Measurements from ENCODE around the gene BPIFB4.
"Not testable (repeated sequence)": the region's sequence is repeated elsewhere in the genome, so short reads cannot be mapped to it uniquely, and the experiment has no call there.

Gene BPIFB4

DNA sequence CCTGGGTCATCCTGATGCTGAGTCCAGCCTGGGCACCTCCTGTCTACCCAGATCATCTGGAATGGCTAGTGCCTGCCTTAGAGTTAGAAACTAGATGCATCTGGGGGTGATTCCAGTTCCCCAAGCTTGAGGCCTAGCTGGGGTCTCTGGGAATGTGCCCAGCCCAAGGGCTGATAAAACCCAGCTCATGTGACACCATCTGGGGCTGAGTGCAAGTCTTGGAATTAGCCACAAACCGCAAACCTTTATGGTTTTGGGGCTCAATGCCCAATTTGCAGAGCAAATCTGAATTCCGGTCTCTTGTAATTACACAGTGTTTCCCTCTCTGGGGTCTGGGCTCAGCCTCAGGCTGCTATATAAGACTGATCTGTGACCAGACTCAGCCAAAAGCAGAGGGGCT lies at the start of gene BPIFB4:
BPIFB4 (plus strand) TSS at position 385 of the 400 bp plus-strand sequence. CDS start 1,884 bp downstream, outside the sequence.
- no peak within 1 kb of the TSS for H3K4me3 ChIP-seq (ENCODE audit: low read depth, low read length)

DNA sequence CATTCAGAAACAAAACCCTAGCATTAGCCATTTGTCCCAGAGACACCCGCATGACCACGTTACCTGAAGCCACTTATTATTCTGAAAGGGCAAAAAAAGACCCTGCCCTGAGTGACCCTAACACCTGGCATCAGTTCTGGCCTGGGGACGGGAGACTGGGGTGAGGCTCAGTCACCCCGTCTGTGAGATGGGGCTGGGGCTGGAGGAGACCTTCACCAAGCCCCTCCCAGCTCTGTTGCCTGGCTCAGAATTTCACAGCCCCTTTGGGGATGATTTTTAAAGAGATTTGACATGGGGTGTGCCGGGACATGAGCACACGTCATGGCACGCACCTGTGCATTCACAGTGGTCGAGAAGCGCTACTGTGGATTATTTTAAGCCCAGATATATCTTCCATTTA lies 49.4 kb upstream of the BPIFB4 start:
- no peak overlapping the region for H3K4me3 ChIP-seq (ENCODE audit: low read depth, low read length)

DNA sequence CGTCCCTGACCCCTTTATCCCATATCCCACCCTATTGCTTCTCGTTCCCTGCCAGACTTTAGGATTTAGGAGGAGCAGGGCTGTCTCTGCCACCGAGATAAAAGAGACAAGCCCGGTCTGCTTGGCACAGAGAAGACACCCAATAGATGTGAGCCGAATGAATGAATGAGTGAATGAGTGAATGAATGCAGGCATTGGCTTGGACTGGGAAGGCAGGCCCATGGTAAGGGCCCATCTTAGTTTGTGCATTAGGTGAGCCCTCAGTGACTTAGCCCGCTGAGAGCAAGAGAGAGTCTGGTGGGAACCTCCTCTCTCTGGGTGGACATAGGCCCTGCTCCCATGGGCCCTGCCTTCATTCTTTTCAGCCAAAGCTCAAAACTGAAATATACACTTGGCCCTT lies 48.9 kb upstream of the BPIFB4 start:
- H3K4me3 ChIP-seq (ENCODE audit: low read depth, low read length), result no peak overlapping the region

DNA sequence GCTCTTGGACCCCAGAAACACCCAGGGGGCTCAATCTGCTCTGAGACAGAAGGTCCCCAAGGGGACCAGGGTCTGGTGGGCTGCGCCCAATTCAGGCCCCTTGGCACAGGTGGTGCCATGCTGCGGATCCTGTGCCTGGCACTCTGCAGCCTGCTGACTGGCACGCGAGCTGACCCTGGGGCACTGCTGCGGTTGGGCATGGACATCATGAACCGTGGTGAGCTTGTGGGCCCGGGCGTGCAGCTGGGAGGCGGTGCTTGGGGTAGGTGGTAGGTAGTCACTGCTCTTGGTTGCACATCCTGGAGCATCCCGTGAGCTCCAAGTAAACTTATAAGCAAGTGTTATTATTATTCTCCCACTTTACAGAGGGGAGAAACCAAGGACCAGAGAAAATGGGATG lies 47.9 kb upstream of the BPIFB4 start, which contains the start of gene BPIFB6:
BPIFB6 (plus strand) TSS at position 118 of the 400 bp plus-strand sequence; CDS start at position 118, 0 bp downstream.
- H3K4me3 ChIP-seq (ENCODE audit: low read depth, low read length), result no peak within 1 kb of the TSS

DNA sequence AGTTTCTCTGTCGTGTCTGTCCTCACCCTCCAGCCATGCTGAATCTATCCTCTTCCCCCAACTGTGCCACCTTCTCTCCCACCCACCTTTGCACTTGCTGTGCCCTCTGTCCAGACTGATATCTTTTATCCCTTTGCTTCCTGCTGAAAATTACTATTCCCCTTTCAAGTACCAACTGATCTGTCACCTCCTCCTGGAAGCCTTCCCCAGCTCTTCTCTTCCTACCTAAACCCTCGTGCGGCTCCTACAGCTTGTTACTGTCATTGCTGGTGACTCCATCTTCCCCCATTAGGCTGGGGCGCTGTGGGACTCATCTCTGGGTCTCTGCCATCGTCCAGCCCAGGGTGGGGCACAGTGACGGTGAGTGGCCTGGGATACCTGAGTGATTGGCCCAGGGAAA lies 46.9 kb upstream of the BPIFB4 start:
- H3K4me3 ChIP-seq (ENCODE audit: low read depth, low read length), result no peak overlapping the region

DNA sequence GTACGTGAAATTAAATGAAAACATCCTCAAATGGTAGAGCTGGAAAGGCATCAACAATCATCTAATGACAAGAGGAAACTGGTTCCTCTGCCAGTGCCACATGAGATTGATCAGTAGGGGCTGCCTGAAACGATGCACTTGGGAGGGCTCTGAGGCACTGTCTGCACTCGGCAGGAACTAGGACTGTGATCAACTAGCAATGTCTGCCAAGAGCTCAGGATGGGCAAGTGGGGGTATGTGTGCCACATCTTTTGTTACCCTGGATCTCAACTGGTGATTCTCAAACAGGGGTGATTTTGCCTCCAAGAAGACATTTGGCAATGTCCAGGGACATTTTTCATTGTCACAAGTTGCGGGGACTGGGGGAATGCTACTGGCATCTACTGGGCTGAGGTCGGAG lies 46.1 kb upstream of the BPIFB4 start:
- no peak overlapping the region for H3K4me3 ChIP-seq (ENCODE audit: low read depth, low read length)

DNA sequence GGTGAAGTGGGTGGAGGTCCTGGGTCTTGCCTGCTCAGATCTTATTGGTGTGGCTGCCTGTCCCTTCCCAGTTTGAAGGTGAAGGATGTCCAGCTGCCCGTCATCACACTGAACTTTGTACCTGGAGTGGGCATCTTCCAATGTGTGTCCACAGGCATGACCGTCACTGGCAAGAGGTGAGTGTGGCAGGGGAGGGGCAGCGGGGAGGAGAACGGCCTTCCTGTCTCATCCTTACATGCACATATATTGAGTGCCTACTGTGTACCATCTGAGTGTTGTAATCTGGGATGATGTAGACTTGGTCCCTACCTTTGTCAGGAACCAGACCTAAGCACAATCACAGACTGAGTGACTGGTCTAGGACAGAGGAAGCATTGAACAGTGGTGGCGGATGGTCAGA lies 45.3 kb upstream of the BPIFB4 start:
- H3K4me3 ChIP-seq (ENCODE audit: low read depth, low read length), result no peak overlapping the region

DNA sequence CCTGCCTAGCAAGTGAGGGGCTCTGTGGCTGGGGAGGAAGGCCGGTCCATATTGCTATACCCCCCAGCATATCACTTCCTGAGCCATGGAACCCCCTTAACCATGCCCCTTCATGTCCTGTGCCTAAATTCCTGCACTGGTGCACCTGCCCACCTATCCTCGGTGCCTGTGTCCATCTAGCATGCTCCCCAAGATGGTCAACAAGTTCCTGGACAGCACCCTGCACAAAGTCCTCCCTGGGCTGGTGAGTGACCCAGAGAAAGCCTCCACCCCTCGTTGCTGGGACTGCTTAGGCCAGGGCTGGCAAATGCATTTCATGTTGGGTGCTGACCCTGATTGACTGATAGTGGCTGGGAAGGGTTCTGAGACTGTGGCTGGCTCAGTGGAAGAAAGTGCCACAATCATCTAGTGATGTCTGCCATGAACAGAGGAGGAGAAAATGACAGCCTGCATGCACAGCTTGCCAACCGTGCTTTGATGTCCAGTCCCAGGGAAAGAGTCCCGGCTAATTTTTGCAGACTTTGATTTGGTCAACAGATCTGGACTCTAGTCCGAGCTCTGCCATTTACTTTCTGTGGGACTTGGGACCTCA lies 44.4 kb upstream of the BPIFB4 start:
- H3K4me3 ChIP-seq (ENCODE audit: low read depth, low read length), result no peak overlapping the region

DNA sequence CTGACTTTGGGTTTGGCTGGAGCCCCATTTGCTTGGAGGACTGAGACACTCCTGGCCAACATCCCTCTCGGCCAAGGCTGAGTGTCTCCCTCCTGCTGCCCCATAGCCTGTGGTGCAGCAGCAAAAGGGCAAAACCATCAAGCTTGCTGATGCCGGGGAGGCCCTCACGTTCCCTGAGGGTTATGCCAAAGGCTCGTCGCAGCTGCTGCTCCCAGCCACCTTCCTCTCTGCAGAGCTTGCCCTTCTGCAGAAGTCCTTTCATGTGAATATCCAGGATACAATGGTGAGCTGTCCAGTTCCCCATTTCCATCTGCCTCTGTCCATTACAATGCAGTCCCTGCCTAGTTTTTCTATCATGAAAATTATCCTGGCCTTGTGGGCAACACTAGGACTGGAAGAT lies 42.0 kb upstream of the BPIFB4 start:
- no peak overlapping the region for H3K4me3 ChIP-seq (ENCODE audit: low read depth, low read length)

DNA sequence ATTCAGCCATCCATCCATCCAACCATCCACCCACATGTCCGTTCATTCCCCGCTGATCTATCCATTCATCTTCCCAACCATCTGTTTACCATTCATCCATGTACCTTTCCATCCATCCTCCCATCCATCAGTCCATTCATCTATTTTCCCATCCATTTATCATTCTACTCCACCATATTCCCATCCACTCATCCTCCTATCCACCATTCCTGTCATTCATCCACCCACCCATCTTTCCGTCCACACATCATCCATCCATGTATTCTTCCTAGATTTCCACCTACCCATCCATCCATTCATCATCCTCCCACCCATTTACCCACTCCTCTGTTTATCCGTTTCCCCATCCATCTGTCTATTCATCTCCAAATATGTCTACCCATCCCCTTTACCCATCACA lies 41.2 kb upstream of the BPIFB4 start:
- no peak overlapping the region for H3K4me3 ChIP-seq (ENCODE audit: low read depth, low read length)

DNA sequence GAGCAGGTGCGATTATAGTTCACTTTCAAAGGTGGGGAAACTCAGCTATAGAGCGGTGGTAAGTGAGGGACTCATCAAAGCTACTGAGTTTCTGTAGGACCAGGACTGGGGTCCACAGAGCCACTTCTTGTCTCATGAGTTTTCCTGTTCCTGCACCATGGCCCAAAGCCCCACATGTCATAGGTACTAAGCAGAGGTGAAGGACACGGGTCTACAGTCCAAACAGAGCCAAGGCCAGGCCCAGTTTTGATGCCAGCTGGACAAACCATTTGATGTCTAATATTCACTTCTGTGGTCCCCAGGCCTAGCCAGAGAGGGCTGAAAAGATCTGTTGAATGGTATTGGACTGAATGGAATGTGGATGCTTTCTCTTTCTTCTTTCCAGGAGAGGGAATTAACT lies 37.0 kb upstream of the BPIFB4 start:
- no peak overlapping the region for H3K4me3 ChIP-seq (ENCODE audit: low read depth, low read length)

DNA sequence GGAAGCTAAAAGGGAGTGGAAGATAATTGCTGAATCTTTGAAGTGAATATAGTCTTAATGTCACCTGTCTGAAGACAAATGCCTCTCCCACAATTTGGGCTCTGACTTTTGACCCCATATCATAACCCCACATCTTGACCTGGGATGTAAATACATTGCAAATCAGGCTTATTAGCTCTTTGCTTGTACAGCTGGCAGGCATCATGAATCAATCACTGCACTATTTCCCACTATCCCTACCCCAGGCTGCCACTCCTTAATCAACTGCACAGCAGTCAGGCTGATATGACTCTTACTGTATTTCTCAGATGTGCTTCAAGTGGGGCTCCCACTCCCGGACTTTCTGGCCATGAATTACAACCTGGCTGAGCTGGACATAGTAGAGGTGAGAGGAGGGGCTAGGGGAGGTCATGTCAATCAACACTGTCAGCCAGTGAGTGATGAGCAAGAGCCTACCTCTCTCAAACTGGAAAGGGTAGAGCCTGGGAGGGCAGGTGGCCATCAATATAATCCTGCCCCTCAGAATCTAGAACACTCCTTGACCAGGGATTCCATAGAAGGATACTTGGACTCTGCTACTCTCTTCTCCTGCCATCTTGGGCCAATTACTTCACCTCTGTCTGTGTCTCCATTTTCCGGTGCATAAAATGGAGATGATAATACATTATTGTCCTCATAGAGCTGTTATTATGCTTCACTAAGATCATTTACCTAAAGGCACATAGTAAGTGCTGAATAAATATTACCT lies 36.3 kb upstream of the BPIFB4 start:
- H3K4me3 ChIP-seq (ENCODE audit: low read depth, low read length), result no peak overlapping the region

DNA sequence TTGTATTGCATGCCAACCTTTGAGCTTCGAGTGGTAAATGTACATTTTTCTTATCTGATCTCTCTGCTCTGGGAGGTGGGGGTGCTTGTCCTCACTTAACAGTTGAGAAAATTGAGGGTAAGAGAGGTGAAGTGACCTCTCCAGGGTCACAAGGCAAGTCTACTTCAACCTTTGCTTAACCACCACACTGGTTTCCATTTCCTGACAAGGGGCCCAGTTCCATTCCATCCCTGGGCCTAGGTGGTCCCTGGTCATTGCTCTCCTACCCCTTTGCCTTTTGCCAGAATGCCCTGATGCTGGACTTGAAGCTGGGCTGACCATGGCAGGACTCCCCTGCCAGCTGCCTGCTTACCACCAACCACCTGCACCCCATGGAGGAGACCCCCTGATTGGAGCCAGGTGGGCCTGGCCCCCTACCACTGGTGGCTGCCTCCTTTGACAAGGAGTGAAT lies 35.7 kb upstream of the BPIFB4 start:
- H3K4me3 ChIP-seq (ENCODE audit: low read depth, low read length), result no peak overlapping the region

DNA sequence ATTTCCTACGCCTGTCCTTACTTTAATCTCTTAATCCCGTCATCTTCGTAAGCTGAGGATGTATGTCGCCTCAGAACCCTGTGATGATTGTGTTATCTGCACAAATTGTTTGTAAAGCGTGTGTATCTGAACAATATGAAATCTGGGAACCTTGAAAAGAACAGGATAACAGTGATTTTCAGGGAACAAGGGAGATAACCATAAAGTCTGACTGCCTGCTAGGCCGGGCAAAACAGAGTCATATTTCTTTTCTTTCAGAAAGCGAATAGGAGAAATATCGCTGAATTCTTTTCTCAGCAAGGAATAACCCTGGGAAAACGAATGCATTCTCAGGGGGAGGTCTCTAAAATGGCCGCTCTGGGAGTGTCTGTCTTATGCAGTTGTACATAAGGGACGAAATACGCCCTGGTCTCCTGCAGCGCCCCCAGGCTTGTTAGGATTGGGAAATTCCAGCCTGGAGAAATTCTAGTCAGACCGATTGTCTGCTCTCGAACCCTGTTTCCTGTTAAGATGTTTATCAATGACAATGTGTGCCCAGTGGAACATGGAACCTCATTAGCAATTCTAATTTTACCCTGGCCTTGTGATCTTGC lies 34.2 kb upstream of the BPIFB4 start:
- H3K4me3 ChIP-seq (ENCODE audit: low read depth, low read length), result not testable (repeated sequence)

DNA sequence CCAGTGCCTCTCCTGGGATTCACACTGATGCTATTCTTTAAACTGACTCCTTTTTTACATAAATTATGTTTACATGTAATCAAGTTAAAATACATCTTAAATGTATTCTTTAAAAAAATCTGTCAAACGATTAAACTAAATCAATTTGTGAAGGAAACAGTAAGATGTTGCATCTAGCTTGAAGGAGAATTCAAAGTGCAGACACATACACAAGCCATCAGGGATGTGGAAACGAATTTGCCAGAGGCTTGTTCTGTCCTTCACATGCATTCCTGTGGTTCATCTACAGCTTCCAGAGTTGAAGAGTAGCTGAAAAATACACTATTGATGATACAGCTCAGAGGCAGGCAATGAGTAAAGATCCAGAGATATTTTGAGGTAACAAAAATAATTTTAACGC lies 33.0 kb upstream of the BPIFB4 start:
- no peak overlapping the region for H3K4me3 ChIP-seq (ENCODE audit: low read depth, low read length)

DNA sequence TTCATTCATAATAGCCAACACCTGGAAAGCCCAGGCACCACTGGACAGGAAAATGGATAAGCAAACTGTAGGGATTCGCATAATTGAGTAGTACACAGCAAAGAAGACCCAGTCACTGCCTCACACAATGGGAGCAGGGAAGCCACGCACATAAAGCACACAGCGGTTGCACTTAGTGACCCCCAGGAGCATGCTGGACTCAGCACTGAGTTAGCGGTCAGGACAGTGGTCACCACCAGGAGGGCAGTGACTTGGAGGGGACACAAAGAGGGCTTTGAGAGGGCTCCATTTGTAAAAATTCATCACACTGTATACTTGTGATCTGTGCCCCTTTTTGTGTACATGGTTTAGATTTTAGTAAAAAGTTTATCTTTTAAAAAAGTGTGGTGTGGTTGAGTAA lies 28.1 kb upstream of the BPIFB4 start:
- no peak overlapping the region for H3K4me3 ChIP-seq (ENCODE audit: low read depth, low read length)

DNA sequence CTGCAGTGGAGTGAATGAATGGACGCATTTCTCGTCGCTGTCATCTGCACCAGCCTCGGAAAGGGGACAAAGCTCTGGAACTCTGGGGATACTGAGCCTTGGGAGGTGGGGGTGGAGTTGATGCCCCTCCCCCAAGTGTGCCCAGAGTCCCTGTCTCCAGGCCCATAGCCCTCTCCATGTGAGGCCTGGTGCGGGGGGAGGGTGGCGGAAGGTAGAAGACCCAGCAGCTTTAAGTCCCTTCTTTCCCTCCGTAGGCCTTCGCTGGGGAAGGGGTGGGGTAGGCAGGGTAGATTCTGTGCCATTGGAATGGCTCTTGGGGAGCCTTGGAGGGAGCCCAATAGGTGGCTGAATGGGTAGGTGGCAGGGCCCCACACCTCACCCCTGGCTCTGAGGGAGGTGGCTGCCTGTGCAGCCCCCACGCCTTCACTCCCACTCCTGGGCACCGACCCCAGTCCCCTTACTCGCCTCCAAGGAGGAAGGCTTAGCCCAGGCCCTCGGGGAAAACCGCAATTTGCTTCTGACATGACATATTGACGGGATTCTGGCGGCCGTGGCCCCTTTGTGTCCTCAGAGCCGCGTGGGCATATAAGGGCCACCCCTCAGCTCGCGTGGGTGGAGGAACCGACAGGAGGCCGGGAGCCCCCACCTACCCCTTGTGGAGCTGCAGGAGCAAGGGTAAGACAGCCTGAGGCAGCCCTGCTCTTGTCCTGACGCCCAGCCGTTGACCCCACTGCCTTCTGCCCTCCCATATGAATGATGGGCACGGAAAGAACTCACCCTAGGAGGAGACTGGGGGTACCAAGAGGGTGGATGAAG lies 25.9 kb upstream of the BPIFB4 start, which contains the start of gene BPIFB3:
BPIFB3 (plus strand) TSS at position 613 of the 816 bp plus-strand sequence. CDS start 1,533 bp downstream, outside the sequence.
- no peak within 1 kb of the TSS for H3K4me3 ChIP-seq (ENCODE audit: low read depth, low read length)

DNA sequence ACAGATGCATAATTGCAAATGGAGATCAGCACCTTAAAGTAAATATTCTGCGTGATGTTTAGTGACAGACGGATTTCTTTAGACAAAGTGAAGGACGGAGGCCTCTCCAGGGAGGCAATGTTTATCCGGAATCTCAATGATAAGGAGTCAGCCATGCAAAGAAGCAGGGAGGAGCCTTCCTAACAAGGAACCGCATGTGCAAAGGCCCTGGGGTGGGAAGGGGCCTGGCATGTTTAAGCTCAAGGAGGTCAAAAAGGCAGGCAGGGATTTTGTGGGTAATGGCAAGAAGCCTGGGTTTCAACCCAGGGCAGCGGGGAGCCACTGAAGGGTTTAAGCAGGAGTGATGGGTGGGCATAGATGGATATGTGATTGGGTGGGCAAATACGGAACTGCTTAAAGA lies 25.1 kb upstream of the BPIFB4 start:
- H3K4me3 ChIP-seq (ENCODE audit: low read depth, low read length), result no peak overlapping the region

DNA sequence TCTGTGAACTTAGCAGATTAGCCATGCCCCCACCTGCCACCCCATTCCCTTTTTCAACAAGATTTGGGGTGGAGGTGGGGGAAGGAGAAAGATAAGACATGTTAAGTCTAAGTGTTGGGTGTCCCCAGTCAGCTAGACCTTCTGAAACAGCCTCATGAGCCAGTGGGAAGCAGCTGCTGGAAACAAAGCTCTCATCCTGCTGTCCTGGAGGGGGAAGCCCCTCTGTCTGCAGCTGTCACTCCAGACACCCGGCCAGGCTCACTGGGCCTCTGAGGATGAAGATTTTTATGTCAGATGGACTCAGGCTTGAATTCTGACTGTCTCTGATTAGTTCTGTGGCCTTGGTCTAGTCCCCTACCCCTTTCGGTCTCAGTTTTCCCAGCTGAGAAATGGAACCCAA lies 24.7 kb upstream of the BPIFB4 start:
- H3K4me3 ChIP-seq (ENCODE audit: low read depth, low read length), result no peak overlapping the region

DNA sequence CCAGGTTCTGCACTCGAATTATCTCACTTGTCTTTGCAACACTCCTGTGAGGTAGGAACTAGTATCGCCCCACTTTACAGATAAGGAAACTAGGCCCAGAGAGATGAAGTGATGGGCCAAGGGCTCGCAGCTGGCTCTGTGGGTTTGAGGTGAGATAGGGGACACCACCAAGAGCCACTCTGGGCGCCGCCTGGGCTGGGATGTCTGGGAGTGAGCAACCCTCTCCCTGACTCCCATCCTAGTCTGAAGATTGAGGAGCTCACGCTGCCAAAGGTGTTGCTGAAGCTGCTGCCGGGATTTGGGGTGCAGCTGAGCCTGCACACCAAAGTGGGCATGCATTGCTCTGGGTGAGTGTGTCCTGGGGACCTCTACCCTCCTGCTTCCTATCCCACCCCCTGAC lies 20.3 kb upstream of the BPIFB4 start:
- H3K4me3 ChIP-seq (ENCODE audit: low read depth, low read length), result no peak overlapping the region

DNA sequence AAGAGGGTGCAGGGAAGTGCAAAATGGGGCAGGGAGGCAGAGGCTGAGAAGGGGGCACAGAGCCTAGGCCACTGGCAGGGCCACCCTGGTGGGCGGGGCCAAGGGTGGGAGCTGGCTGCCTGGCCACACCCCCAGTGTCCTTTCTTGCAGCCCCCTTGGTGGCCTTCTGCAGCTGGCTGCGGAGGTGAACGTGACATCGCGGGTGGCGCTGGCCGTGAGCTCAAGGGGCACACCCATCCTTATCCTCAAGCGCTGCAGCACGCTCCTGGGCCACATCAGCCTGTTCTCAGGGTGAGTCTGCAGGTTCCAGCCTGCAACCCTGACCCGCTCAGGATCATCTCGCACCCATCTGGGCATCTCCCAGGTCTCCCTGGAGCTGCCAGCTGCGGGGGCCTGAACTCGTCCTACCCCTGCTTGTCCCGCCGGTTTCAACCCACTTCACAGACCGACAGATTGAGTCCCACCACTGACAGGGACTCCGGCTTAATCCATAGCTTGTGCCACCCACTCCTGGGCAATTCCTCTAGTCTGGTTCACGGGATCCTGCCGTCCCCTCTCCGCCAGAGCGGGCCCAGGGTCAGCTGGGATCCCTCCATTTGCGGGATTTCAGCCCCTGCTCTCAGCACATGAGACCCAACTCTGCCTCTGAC lies 19.6 kb upstream of the BPIFB4 start:
- H3K4me3 ChIP-seq (ENCODE audit: low read depth, low read length), result no peak overlapping the region
